Uterus (tissue), 2 donors: ENCODE measurements around the gene GNG5.

Experiments used
- POLR2A ChIP-seq, 2 donors: fragments of 450-650 bp; IDR thresholded peaks; one replicate each; pipeline ENCODE4 v1.6.1; 2016; ENCODE audit warnings: antibody characterized with exemption in 2 of 2, mild to moderate bottlenecking in 1 of 2, moderate library complexity in 1 of 2
- TF ChIP-seq, protein P1 (sequence below), 4 experiments: fragments of 200-600 bp in 2 of 4; fragments of 450-650 bp in 2 of 4; sonication (generic) in 2 of 4; IDR thresholded peaks; one replicate each; pipeline ENCODE4 v1.5.1; 2016 to 2019; ENCODE audit warnings: antibody characterized with exemption in 4 of 4, mild to moderate bottlenecking in 2 of 4, moderate library complexity in 1 of 4

DNA sequence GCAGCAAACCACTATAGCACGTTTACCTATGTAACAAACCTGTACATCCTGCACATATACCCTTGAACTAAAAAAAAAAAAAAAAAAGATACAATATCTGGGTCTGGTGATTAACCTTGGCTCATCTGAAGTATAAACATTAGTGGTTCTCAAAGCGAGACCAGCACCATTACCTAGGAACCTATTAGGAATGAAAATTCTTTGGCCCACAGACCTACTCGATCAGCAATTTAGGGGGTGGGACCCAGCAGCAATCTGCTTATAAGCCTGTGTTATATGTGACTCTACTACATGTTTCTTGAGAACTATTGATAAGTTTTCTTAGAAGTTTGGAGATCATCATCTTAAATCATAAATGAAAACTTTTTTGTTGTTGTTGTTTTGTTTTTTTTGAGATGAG, 9.9 kb downstream of the GNG5 start:
- TF ChIP-seq POLR2A (IDR thresholded peaks at IDR 0.05): no peak
- TF ChIP-seq, protein P1, sequence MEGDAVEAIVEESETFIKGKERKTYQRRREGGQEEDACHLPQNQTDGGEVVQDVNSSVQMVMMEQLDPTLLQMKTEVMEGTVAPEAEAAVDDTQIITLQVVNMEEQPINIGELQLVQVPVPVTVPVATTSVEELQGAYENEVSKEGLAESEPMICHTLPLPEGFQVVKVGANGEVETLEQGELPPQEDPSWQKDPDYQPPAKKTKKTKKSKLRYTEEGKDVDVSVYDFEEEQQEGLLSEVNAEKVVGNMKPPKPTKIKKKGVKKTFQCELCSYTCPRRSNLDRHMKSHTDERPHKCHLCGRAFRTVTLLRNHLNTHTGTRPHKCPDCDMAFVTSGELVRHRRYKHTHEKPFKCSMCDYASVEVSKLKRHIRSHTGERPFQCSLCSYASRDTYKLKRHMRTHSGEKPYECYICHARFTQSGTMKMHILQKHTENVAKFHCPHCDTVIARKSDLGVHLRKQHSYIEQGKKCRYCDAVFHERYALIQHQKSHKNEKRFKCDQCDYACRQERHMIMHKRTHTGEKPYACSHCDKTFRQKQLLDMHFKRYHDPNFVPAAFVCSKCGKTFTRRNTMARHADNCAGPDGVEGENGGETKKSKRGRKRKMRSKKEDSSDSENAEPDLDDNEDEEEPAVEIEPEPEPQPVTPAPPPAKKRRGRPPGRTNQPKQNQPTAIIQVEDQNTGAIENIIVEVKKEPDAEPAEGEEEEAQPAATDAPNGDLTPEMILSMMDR (IDR thresholded peaks at IDR 0.05): no peak
